ENCODE data around the gene RPP25L.

GRCh38 chr9:34652602-34653000, 40.7 kb upstream of the RPP25L start:
- TF ChIP-seq CTCF (IDR thresholded peaks at IDR 0.05; ENCODE audit: low read depth, low read length, poor library complexity, severe bottlenecking) (no peak), EZH2phosphoT487 (IDR thresholded peaks at IDR 0.05; ENCODE audit: borderline replicate concordance, low read length) (no peak)
